ENCODE results near the gene ERLIN1.

The ERLIN1 gene

DNA sequence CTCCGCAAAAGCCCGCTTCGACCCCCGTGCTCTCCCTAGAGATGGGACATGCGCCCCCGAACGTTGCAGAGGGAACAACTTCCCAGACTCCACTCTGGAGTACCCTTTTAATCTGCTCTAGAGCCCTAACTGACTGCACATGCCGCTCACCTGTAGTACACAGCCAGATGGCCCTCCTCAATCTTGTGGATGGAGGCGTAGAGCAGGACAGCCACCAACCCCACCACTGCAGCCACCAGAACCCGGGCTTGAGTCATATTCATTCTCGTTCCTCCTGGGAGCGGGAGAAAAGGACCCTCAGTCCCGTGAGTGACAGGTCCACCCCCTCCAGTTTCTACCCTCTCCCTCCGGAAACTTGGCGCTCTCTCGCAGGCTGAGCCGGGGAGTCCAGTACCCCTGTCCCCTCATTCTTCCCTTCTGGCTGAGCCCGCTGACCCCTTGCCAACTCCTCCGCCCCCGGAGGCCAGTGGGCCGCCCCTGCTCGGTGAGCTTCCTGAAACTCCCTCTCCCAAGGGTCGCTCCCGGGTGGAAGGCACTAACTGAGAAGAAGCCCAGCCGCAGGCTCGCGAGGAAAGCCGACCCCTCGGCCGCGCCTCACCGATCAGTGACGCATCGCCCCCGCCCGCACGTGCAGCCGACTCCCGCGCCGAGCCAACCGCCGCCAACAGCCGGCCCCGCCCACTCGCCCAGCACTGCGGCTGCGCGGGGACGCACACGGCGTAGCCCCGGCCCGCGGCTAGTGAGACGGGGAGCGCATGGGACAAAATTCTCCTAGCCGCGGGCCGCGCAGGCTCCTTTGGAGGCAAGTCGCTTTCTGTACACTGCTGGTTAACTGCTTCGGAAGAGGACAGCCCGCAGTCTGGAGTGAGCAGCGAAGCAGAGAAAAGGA is at the start of gene ERLIN1:
Gene ERLIN1, minus strand, starts transcription at position 666 of the 889 bp plus-strand sequence. Its CDS starts 403 bp downstream, at position 263.
- TF ChIP-seq, protein P1, sequence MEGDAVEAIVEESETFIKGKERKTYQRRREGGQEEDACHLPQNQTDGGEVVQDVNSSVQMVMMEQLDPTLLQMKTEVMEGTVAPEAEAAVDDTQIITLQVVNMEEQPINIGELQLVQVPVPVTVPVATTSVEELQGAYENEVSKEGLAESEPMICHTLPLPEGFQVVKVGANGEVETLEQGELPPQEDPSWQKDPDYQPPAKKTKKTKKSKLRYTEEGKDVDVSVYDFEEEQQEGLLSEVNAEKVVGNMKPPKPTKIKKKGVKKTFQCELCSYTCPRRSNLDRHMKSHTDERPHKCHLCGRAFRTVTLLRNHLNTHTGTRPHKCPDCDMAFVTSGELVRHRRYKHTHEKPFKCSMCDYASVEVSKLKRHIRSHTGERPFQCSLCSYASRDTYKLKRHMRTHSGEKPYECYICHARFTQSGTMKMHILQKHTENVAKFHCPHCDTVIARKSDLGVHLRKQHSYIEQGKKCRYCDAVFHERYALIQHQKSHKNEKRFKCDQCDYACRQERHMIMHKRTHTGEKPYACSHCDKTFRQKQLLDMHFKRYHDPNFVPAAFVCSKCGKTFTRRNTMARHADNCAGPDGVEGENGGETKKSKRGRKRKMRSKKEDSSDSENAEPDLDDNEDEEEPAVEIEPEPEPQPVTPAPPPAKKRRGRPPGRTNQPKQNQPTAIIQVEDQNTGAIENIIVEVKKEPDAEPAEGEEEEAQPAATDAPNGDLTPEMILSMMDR (IDR thresholded peaks at IDR 0.05; ENCODE audit: extremely low read depth, insufficient read depth, missing control alignments), result no peak
- peak; percentile 93 for DNase-seq (ENCODE audit: low spot score)
- in situ Hi-C loops (cut with MboI; ENCODE audit: low pct_unique_long_range_greater_than_20kb, low sequenced_read_pairs, unreplicated experiment), result no loop called here

DNA sequence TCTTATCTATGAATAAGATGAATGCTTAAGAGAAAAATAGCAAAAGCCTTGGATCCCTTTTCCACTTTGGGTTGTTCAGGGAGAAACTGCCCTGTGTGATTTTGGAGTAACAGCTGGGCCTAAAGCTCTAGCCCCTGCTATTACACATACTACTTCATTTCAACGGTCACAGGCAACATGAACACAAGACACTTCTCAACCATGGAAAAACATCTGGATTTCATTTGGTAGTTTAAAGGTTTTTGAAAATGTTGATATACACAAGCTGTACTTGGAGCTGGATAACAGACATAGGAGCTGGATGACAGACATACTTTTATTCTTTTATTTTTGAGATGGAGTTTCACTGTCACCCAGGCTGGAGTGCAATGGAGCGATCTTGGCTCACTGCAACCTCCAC is 46.3 kb upstream of the ERLIN1 start:
- DNase-seq (ENCODE audit: low spot score), result no peak
- in situ Hi-C loops (cut with MboI; ENCODE audit: low pct_unique_long_range_greater_than_20kb, low sequenced_read_pairs, unreplicated experiment), result no loop called here
- TF ChIP-seq, protein P1 (IDR thresholded peaks at IDR 0.05; ENCODE audit: extremely low read depth, insufficient read depth, missing control alignments), result no peak

GRCh38 chr10:100229819-100230422 is 44.1 kb upstream of the ERLIN1 start:
- in situ Hi-C loops (cut with MboI; ENCODE audit: low pct_unique_long_range_greater_than_20kb, low sequenced_read_pairs, unreplicated experiment), result no loop called here
- TF ChIP-seq, protein P1 (IDR thresholded peaks at IDR 0.05; ENCODE audit: extremely low read depth, insufficient read depth, missing control alignments), result no peak
- DNase-seq (ENCODE audit: low spot score), result no peak

- no peak for DNase-seq (ENCODE audit: low spot score)
- in situ Hi-C loops (cut with MboI; ENCODE audit: low pct_unique_long_range_greater_than_20kb, low sequenced_read_pairs, unreplicated experiment), result no loop called here
- TF ChIP-seq, protein P1 (IDR thresholded peaks at IDR 0.05; ENCODE audit: extremely low read depth, insufficient read depth, missing control alignments), result no peak
Observed at GRCh38 chr10:100223879-100224278, 38.0 kb upstream of the ERLIN1 start.

DNA sequence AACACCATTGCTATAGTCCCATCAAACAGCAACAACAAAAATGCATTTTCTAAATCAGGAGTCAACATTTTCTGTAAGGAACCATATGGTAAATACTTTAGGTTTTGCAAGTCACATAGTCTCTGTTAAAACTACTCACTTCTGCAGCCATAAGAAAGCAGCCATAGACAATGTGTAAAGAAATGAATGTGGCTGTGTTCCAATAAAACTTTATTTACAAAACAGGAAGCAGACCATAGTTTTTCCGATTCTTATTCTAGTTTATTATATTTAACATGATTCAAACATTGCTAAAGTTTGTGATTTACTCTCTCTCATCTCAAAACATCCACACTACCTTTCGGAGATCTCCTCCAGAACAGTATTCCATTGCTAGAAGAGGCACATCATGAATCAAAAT is 36.7 kb upstream of the ERLIN1 start:
- TF ChIP-seq, protein P1 (IDR thresholded peaks at IDR 0.05; ENCODE audit: extremely low read depth, insufficient read depth, missing control alignments), result no peak
- in situ Hi-C loops (cut with MboI; ENCODE audit: low pct_unique_long_range_greater_than_20kb, low sequenced_read_pairs, unreplicated experiment), result no loop called here
- no peak for DNase-seq (ENCODE audit: low spot score)

- TF ChIP-seq, protein P1 (IDR thresholded peaks at IDR 0.05; ENCODE audit: extremely low read depth, insufficient read depth, missing control alignments), result no peak
- in situ Hi-C loops (cut with MboI; ENCODE audit: low pct_unique_long_range_greater_than_20kb, low sequenced_read_pairs, unreplicated experiment), result no loop called here
- no peak for DNase-seq (ENCODE audit: low spot score)
Observed at GRCh38 chr10:100216006-100216405, 30.2 kb upstream of the ERLIN1 start.

Measured in GM13977 (cell line).